Heart left ventricle (tissue), 16 donors: ENCODE data around the gene ACOX1. TPM values are rescaled to one million over a fixed set of nuclear protein-coding genes. Genes with fewer than 3 reads are reported as not detected.

Experiments
- ATAC-seq, 4 donors: fragments of 200-7000 bp; cut with Tn5 transposase; one replicate each; pipeline ENCODE4 v1.9.1; 2020 to 2022; ENCODE audit warnings: moderate library complexity in 4 of 4, mild to moderate bottlenecking in 3 of 4, moderate number of reproducible peaks in 1 of 4
- DNase-seq, 5 donors: peaks; one replicate each; pipeline ENCODE4 v3.0.0-alpha.2; 2020
- H3K27ac ChIP-seq, 12 donors: fragments of 200-600 bp; sonication (generic) in 4 of 12; one replicate each; pipeline versions ENCODE4 v1.5.0 to v1.8.0; 2016 to 2022; ENCODE audit warnings: mild to moderate bottlenecking in 2 of 12
- H3K27me3 ChIP-seq, 9 donors: fragments of 200-600 bp; sonication (generic) in 2 of 9; one replicate each; pipeline versions ENCODE4 v1.5.1 to v1.8.0; 2016 to 2022; ENCODE audit warnings: mild to moderate bottlenecking in 3 of 9
- H3K36me3 ChIP-seq, 9 donors: fragments of 200-600 bp; sonication (generic) in 2 of 9; one replicate each; pipeline versions ENCODE4 v1.5.0 to v1.8.0; 2018 to 2022; ENCODE audit warnings: mild to moderate bottlenecking in 2 of 9
- H3K4me1 ChIP-seq, 12 donors: fragments of 200-600 bp; sonication (generic) in 4 of 12; one replicate each; pipeline versions ENCODE4 v1.5.0 to v1.8.0; 2016 to 2022; ENCODE audit warnings: mild to moderate bottlenecking in 3 of 12
- H3K4me3 ChIP-seq, 12 donors: fragments of 200-600 bp; sonication (generic) in 4 of 12; one replicate each; pipeline versions ENCODE4 v1.5.0 to v1.8.0; 2017 to 2022; ENCODE audit warnings: mild to moderate bottlenecking in 9 of 12, moderate library complexity in 4 of 12
- H3K9me3 ChIP-seq, 12 donors: fragments of 200-600 bp; sonication (generic) in 4 of 12; one replicate each; pipeline versions ENCODE4 v1.5.0 to v1.8.0; 2016 to 2022; ENCODE audit warnings: mild to moderate bottlenecking in 1 of 12
- CTCF ChIP-seq, 12 donors: fragments of 200-600 bp; sonication (generic) in 4 of 12; IDR thresholded peaks; one replicate each; pipeline versions ENCODE4 v1.5.0 to v1.8.0; 2018 to 2022; ENCODE audit warnings: antibody characterized with exemption in 12 of 12, mild to moderate bottlenecking in 5 of 12
- POLR2A ChIP-seq, 2 donors: fragments of 450-650 bp; IDR thresholded peaks; one replicate each; pipeline ENCODE4 v1.6.1; 2017; ENCODE audit warnings: antibody characterized with exemption in 2 of 2, mild to moderate bottlenecking in 2 of 2, moderate library complexity in 2 of 2
- WGBS, 4 donors: extraction: QIAGEN DNeasy Blood & Tissue Kit in 2 of 4; methylation state at CpG; one replicate each; pipeline versions ENCODE4 v1.1.5 to v1.1.7; 2013 to 2018; 5-methylcytosine and 5-hydroxymethylcytosine counted together
- intact Hi-C, 10 donors: fragments of 100-400 bp; cut with DNase I; formaldehyde crosslinking; loops; one replicate each; pipeline versions ENCODE4 v1.11.1 to v1.14.2; 2022
- polyA plus RNA-seq, 2 donors: library from polyadenylated mRNA; stranded (reverse); fragments of 200-250 nt; gene quantifications; one replicate each; pipeline ENCODE4 v1.2.3, GENCODE V29; 2013
- total RNA-seq, 9 donors: library from RNA; depleted of rRNA in 2 of 9; stranded (reverse); fragments of >200 nt in 2 of 9; fragmentation: NEBNext Ultra II Directional in 3 of 9; extraction: Animal tissue kit (Norgen Biotek cat#: 25700) in 3 of 9; gene quantifications; one replicate each; pipeline versions ENCODE4 v1.1.0 to v1.2.4, GENCODE V29; 2016 to 2023
- donor health status: ischemic (EF 13 %, LVEDD 7.1; RV severe dilation, severe dysfunction).
- donor health status: healthy with polysubstance abuse.
- donor health status: DM: no; HTN: yes; CAD: no.
- donor health status: DM: no; HTN: no; CAD: no.
- donor health status: ischemic (EF 25% LVEDD 6.9; RV normal size, moderate dysfunction).
- donor health status: ischemic (EF 25% LVEDD 5.7; RV mildly dilated, moderate dysfunction).
- donor health status: healthy.
- donor health status: DM: yes; HTN: yes; CAD: no.
- donor health status: ischemic (EF 35%, LVEDD 5.7; RV mildly dilated, moderate dysfunction).
- donor health status: nonischemic (EF 11% LVEDD 7.7; RV severe dilation, severe dysfunction).
- donor health status: DM: yes; HTN: yes; CAD: no.
- donor health status: PGD.
- donor health status: ischemic (EF 29% LVEDD 5.4; RV normal size, mild dysfunction).
- donor health status: nonischemic (EF 23%, LVEDD 6.1; RV moderate dilation, normal function).

Gene ACOX1
- total and polyA plus RNA-seq, 11 donors: 19.5 to 117 (median 78.3) TPM

DNA sequence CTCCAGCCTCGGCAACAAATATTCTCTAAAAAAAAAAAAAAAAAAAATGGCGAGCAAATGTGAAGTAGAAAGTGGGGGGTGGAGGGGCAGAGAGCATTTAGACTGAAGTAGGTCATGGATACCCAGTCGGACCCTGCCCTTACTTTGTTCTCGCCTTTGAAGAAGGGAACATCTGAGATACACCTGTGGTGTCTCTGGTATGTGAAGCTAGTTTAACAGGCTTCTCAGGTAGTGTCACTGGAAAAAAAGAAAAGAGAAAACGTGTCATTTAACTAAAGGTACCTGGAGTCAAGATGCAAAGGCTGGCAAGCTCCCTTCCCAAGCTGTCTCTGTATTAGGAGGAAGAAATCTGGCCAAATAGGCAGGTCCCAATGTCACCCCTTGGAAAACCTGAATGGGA is 46.1 kb downstream of the ACOX1 start:
- Histone ChIP-seq H3K27me3 (no peaks in the 10 kb centered on the region), H3K27ac (no peak overlapping the region), H3K36me3 (no peaks in the 10 kb centered on the region), H3K4me1 (no peaks in the 10 kb centered on the region), H3K9me3 (no peaks in the 10 kb centered on the region), H3K4me3 (no peak overlapping the region)
- intact Hi-C loops: no loop called here
- ATAC-seq (no peak), DNase-seq (no peak)
- no peak for TF ChIP-seq CTCF (IDR thresholded peaks at IDR 0.05)
- TF ChIP-seq POLR2A (IDR thresholded peaks at IDR 0.05): no peak
- 85 to 96% (median 89%) methylated on average over 5 of the region's 5 CpGs for WGBS, 4 donors

DNA sequence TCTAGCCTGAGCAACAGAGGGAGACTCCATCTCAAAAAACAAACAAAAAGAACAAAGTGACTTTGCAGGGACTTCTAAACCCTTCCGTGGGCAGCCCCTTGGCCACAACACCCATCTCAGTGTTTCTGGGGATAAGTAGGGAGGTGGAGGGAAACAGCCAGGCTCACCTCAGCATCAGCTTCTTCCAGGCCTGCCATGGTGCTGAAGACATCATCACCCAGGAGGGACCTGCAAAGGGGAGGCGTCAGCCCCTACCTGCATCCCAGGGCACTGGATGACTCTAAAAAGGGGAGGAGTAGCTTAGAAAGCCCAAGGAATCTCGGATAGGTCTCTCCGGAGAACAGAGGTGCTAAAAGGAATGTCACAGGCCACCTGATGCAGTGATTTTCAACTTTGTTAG is 47.9 kb downstream of the ACOX1 start:
- WGBS, 4 donors: 87 to 93% (median 91%) methylated on average over 4 of the region's 4 CpGs
- H3K27me3 ChIP-seq: no peaks in the 10 kb centered on the region
- peaks cover 0 to 5% (median 0%) of the 10 kb centered on the region in 12 donors for H3K4me1 ChIP-seq
- H3K4me3 ChIP-seq: no peak overlapping the region
- no peak for TF ChIP-seq CTCF (IDR thresholded peaks at IDR 0.05)
- no peak for TF ChIP-seq POLR2A (IDR thresholded peaks at IDR 0.05)
- H3K36me3 ChIP-seq: peaks cover 0 to 12% (median 0%) of the 10 kb centered on the region in 9 donors
- H3K27ac ChIP-seq: no peak overlapping the region
- H3K9me3 ChIP-seq: no peaks in the 10 kb centered on the region
- DNase-seq: no peak
- intact Hi-C loops: no loop called here
- ATAC-seq: no peak

- Histone ChIP-seq H3K27ac (no peak overlapping the region), H3K27me3 (no peaks in the 10 kb centered on the region), H3K36me3 (peaks cover 0 to 22% (median 0%) of the 10 kb centered on the region in 9 donors), H3K4me1 (peaks cover 0 to 5% (median 0%) of the 10 kb centered on the region in 12 donors), H3K4me3 (no peak overlapping the region), H3K9me3 (no peaks in the 10 kb centered on the region)
- WGBS, 4 donors: 59 to 66% (median 61%) methylated on average over 5 to 6 of the region's 6 CpGs
- DNase-seq (no peak), ATAC-seq (peak in 3 of 4 donors; percentile 26 to 42 (median 28))
- intact Hi-C loops: no loop called here
- TF ChIP-seq CTCF (IDR thresholded peaks at IDR 0.05): peak in 9 of 12 donors; percentile 13 to 41 (median 28)
- no peak for TF ChIP-seq POLR2A (IDR thresholded peaks at IDR 0.05)
Measured at GRCh38 chr17:75927286-75927922, 51.6 kb downstream of the ACOX1 start.

GRCh38 chr17:75926456-75926855 is 52.5 kb downstream of the ACOX1 start:
- peaks cover 0 to 22% (median 0%) of the 10 kb centered on the region in 9 donors for H3K36me3 ChIP-seq
- ATAC-seq: no peak
- no peak overlapping the region for H3K4me3 ChIP-seq
- intact Hi-C loops: no loop called here
- TF ChIP-seq CTCF (IDR thresholded peaks at IDR 0.05): no peak
- no peak for TF ChIP-seq POLR2A (IDR thresholded peaks at IDR 0.05)
- peaks cover 0 to 5% (median 0%) of the 10 kb centered on the region in 12 donors for H3K4me1 ChIP-seq
- H3K27ac ChIP-seq: no peak overlapping the region
- no peaks in the 10 kb centered on the region for H3K9me3 ChIP-seq
- H3K27me3 ChIP-seq: no peaks in the 10 kb centered on the region
- DNase-seq: no peak
- 92 to 96% (median 94%) methylated on average over 4 of the region's 4 CpGs for WGBS, 4 donors
